ENCODE data around the gene AP5S1. TPM values are rescaled to one million over a fixed set of nuclear protein-coding genes. Genes with fewer than 3 reads are reported as not detected.

Gene AP5S1
- total and polyA plus RNA-seq, 2 of the 13 experiments (the other 11 are each of a cell fraction or from before 2014, with no cell fraction given): 7.9 to 23.2 TPM

DNA sequence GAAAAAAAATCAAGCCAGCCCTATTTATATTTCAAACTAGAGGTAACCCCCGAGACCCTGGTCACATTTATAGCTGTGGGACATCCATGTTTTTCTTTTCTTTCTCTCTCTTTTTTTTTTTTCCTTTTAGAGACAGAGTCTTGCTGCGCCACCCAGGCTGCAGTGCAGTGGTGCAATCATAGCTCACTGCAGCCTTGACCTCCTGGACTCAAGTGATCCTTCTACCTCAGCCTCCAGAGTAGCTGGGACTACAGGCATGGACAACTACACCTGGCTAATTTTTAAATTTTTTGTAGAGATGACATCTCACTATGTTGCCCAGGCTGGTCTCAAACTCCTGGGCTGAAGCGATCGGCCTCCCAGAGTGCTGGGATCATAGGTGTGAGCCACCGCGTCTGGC, 38.3 kb downstream of the AP5S1 start (continued):
- TF ChIP-seq, protein P1, sequence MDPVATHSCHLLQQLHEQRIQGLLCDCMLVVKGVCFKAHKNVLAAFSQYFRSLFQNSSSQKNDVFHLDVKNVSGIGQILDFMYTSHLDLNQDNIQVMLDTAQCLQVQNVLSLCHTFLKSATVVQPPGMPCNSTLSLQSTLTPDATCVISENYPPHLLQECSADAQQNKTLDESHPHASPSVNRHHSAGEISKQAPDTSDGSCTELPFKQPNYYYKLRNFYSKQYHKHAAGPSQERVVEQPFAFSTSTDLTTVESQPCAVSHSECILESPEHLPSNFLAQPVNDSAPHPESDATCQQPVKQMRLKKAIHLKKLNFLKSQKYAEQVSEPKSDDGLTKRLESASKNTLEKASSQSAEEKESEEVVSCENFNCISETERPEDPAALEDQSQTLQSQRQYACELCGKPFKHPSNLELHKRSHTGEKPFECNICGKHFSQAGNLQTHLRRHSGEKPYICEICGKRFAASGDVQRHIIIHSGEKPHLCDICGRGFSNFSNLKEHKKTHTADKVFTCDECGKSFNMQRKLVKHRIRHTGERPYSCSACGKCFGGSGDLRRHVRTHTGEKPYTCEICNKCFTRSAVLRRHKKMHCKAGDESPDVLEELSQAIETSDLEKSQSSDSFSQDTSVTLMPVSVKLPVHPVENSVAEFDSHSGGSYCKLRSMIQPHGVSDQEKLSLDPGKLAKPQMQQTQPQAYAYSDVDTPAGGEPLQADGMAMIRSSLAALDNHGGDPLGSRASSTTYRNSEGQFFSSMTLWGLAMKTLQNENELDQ (CRISPR knock-in tag; IDR thresholded peaks at IDR 0.05; ENCODE audit: borderline replicate concordance): no peak
- TF ChIP-seq RXRB (CRISPR knock-in tag; IDR thresholded peaks at IDR 0.05; ENCODE audit: borderline replicate concordance) (no peak), KDM5A (IDR thresholded peaks at IDR 0.05; ENCODE audit: borderline replicate concordance, low read length) (no peak), PITX1 (CRISPR knock-in tag; IDR thresholded peaks at IDR 0.05) (0 out of 2 replicates have a peak, but pooled peaks have one; percentile 27), SATB2 (CRISPR knock-in tag; IDR thresholded peaks at IDR 0.05) (no peak), ISX (CRISPR knock-in tag; conservative IDR thresholded peaks at IDR 0.05) (no peak), DPF2 (CRISPR knock-in tag; IDR thresholded peaks at IDR 0.05; ENCODE audit: borderline replicate concordance, low read depth) (no peak), CEBPG (CRISPR knock-in tag; IDR thresholded peaks at IDR 0.05) (peak; percentile 51; the same call in 1 of the 2 replicates), ZNF652 (CRISPR knock-in tag; IDR thresholded peaks at IDR 0.05; ENCODE audit: borderline replicate concordance, low read depth) (no peak), HNF4A (CRISPR knock-in tag; IDR thresholded peaks at IDR 0.05) (peak; percentile 63), CEBPB (IDR thresholded peaks at IDR 0.05; ENCODE audit: borderline replicate concordance, low read depth, low read length) (peak; percentile 51; the same call in 1 of the 2 replicates), TOE1 (CRISPR knock-in tag; IDR thresholded peaks at IDR 0.05) (no peak), SALL1 (CRISPR knock-in tag; IDR thresholded peaks at IDR 0.05) (no peak; the same call in 1 of the 2 replicates), KMT2B (CRISPR knock-in tag; IDR thresholded peaks at IDR 0.05) (no peak), RORA (CRISPR knock-in tag; IDR thresholded peaks at IDR 0.05) (no peak)
- TF ChIP-seq, protein P2, sequence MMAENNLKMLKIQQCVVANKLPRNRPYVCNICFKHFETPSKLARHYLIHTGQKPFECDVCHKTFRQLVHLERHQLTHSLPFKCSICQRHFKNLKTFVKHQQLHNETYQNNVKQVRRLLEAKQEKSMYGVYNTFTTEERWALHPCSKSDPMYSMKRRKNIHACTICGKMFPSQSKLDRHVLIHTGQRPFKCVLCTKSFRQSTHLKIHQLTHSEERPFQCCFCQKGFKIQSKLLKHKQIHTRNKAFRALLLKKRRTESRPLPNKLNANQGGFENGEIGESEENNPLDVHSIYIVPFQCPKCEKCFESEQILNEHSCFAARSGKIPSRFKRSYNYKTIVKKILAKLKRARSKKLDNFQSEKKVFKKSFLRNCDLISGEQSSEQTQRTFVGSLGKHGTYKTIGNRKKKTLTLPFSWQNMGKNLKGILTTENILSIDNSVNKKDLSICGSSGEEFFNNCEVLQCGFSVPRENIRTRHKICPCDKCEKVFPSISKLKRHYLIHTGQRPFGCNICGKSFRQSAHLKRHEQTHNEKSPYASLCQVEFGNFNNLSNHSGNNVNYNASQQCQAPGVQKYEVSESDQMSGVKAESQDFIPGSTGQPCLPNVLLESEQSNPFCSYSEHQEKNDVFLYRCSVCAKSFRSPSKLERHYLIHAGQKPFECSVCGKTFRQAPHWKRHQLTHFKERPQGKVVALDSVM (CRISPR knock-in tag; IDR thresholded peaks at IDR 0.05): peak; percentile 96
- TF ChIP-seq, protein P3, sequence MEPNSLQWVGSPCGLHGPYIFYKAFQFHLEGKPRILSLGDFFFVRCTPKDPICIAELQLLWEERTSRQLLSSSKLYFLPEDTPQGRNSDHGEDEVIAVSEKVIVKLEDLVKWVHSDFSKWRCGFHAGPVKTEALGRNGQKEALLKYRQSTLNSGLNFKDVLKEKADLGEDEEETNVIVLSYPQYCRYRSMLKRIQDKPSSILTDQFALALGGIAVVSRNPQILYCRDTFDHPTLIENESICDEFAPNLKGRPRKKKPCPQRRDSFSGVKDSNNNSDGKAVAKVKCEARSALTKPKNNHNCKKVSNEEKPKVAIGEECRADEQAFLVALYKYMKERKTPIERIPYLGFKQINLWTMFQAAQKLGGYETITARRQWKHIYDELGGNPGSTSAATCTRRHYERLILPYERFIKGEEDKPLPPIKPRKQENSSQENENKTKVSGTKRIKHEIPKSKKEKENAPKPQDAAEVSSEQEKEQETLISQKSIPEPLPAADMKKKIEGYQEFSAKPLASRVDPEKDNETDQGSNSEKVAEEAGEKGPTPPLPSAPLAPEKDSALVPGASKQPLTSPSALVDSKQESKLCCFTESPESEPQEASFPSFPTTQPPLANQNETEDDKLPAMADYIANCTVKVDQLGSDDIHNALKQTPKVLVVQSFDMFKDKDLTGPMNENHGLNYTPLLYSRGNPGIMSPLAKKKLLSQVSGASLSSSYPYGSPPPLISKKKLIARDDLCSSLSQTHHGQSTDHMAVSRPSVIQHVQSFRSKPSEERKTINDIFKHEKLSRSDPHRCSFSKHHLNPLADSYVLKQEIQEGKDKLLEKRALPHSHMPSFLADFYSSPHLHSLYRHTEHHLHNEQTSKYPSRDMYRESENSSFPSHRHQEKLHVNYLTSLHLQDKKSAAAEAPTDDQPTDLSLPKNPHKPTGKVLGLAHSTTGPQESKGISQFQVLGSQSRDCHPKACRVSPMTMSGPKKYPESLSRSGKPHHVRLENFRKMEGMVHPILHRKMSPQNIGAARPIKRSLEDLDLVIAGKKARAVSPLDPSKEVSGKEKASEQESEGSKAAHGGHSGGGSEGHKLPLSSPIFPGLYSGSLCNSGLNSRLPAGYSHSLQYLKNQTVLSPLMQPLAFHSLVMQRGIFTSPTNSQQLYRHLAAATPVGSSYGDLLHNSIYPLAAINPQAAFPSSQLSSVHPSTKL (CRISPR knock-in tag; IDR thresholded peaks at IDR 0.05): 0 out of 2 replicates have a peak, but pooled peaks have one; percentile 12

Measured in HepG2 (cell line).